ENCODE measurements around the gene LCN6. TPM values are rescaled to one million over a fixed set of nuclear protein-coding genes. Genes with fewer than 3 reads are reported as not detected.

The LCN6 gene
- polyA plus RNA-seq, 1 donor from 2014 or later, result not detected

GRCh38 chr9:136793086-136793946 lies 45.0 kb upstream of the LCN6 start:
- Histone ChIP-seq H3K27me3 (ENCODE audit: insufficient read depth, low read depth, low read length) (no peaks in the 10 kb centered on the region), H3K79me2 (replicated peaks; ENCODE audit: insufficient read depth, low read length) (no peaks in the 10 kb centered on the region), H4K20me1 (ENCODE audit: insufficient read depth) (no peaks in the 10 kb centered on the region), H3K9me3 (ENCODE audit: low read length) (no peaks in the 10 kb centered on the region), H3K9me2 (ENCODE audit: insufficient read depth, low read length) (no peaks in the 10 kb centered on the region), H3K4me3 (ENCODE audit: low read length) (no peak overlapping the region), H2AFZ (ENCODE audit: low read depth, low read length) (no peak overlapping the region), H3F3A (ENCODE audit: insufficient read depth, low read length, poor library complexity, severe bottlenecking) (peaks cover 3% of the 10 kb centered on the region), H3K36me3 (ENCODE audit: insufficient read depth, low read length) (no peaks in the 10 kb centered on the region), H3K9ac (ENCODE audit: low read length) (no peak overlapping the region), H3K27ac (ENCODE audit: low read length) (no peak overlapping the region), H3K4me2 (ENCODE audit: low read length) (no peak overlapping the region)
- TF ChIP-seq POLR2AphosphoS5 (IDR thresholded peaks at IDR 0.05) (no peak), EP300 (conservative IDR thresholded peaks at IDR 0.05; ENCODE audit: poor library complexity, severe bottlenecking) (no peak), EZH2 (IDR thresholded peaks at IDR 0.05; ENCODE audit: borderline replicate concordance, insufficient read depth, low read length, poor library complexity, severe bottlenecking) (no peak), RAD21 (conservative IDR thresholded peaks at IDR 0.05) (no peak), MXI1 (conservative IDR thresholded peaks at IDR 0.05; ENCODE audit: poor library complexity, severe bottlenecking) (no peak), SMC3 (conservative IDR thresholded peaks at IDR 0.05; ENCODE audit: poor library complexity) (no peak), TAF1 (IDR thresholded peaks at IDR 0.05; ENCODE audit: low read depth) (no peak)
- TF ChIP-seq, protein P1, sequence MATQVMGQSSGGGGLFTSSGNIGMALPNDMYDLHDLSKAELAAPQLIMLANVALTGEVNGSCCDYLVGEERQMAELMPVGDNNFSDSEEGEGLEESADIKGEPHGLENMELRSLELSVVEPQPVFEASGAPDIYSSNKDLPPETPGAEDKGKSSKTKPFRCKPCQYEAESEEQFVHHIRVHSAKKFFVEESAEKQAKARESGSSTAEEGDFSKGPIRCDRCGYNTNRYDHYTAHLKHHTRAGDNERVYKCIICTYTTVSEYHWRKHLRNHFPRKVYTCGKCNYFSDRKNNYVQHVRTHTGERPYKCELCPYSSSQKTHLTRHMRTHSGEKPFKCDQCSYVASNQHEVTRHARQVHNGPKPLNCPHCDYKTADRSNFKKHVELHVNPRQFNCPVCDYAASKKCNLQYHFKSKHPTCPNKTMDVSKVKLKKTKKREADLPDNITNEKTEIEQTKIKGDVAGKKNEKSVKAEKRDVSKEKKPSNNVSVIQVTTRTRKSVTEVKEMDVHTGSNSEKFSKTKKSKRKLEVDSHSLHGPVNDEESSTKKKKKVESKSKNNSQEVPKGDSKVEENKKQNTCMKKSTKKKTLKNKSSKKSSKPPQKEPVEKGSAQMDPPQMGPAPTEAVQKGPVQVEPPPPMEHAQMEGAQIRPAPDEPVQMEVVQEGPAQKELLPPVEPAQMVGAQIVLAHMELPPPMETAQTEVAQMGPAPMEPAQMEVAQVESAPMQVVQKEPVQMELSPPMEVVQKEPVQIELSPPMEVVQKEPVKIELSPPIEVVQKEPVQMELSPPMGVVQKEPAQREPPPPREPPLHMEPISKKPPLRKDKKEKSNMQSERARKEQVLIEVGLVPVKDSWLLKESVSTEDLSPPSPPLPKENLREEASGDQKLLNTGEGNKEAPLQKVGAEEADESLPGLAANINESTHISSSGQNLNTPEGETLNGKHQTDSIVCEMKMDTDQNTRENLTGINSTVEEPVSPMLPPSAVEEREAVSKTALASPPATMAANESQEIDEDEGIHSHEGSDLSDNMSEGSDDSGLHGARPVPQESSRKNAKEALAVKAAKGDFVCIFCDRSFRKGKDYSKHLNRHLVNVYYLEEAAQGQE (IDR thresholded peaks at IDR 0.05; ENCODE audit: borderline replicate concordance), result no peak
- TF ChIP-seq, protein P2, sequence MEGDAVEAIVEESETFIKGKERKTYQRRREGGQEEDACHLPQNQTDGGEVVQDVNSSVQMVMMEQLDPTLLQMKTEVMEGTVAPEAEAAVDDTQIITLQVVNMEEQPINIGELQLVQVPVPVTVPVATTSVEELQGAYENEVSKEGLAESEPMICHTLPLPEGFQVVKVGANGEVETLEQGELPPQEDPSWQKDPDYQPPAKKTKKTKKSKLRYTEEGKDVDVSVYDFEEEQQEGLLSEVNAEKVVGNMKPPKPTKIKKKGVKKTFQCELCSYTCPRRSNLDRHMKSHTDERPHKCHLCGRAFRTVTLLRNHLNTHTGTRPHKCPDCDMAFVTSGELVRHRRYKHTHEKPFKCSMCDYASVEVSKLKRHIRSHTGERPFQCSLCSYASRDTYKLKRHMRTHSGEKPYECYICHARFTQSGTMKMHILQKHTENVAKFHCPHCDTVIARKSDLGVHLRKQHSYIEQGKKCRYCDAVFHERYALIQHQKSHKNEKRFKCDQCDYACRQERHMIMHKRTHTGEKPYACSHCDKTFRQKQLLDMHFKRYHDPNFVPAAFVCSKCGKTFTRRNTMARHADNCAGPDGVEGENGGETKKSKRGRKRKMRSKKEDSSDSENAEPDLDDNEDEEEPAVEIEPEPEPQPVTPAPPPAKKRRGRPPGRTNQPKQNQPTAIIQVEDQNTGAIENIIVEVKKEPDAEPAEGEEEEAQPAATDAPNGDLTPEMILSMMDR (IDR thresholded peaks at IDR 0.05; ENCODE audit: poor library complexity, severe bottlenecking), result no peak

- H3K79me2 ChIP-seq (replicated peaks; ENCODE audit: insufficient read depth, low read length), result no peaks in the 10 kb centered on the region
- H3K4me3 ChIP-seq (ENCODE audit: low read length), result peak overlapping the region; percentile 85
Measured at GRCh38 chr9:136792321-136793085, 44.2 kb upstream of the LCN6 start.

More at GRCh38 chr9:136792321-136793085, 44.2 kb upstream of the LCN6 start:
- H3K27me3 ChIP-seq (ENCODE audit: insufficient read depth, low read depth, low read length), result no peaks in the 10 kb centered on the region
- H2AFZ ChIP-seq (ENCODE audit: low read depth, low read length), result no peak overlapping the region
- H3K27ac ChIP-seq (ENCODE audit: low read length), result no peak overlapping the region
- no peak overlapping the region for H3K4me2 ChIP-seq (ENCODE audit: low read length)
- H4K20me1 ChIP-seq (ENCODE audit: insufficient read depth), result no peaks in the 10 kb centered on the region
- no peaks in the 10 kb centered on the region for H3K9me2 ChIP-seq (ENCODE audit: insufficient read depth, low read length)
- peaks cover 3% of the 10 kb centered on the region for H3F3A ChIP-seq (ENCODE audit: insufficient read depth, low read length, poor library complexity, severe bottlenecking)
- H3K9ac ChIP-seq (ENCODE audit: low read length), result no peak overlapping the region
- H3K9me3 ChIP-seq (ENCODE audit: low read length), result no peaks in the 10 kb centered on the region
- TF ChIP-seq TAF1 (IDR thresholded peaks at IDR 0.05; ENCODE audit: low read depth) (no peak), SMC3 (conservative IDR thresholded peaks at IDR 0.05; ENCODE audit: poor library complexity) (no peak), RAD21 (conservative IDR thresholded peaks at IDR 0.05) (no peak), EP300 (conservative IDR thresholded peaks at IDR 0.05; ENCODE audit: poor library complexity, severe bottlenecking) (no peak), MXI1 (conservative IDR thresholded peaks at IDR 0.05; ENCODE audit: poor library complexity, severe bottlenecking) (no peak), POLR2AphosphoS5 (IDR thresholded peaks at IDR 0.05) (no peak), EZH2 (IDR thresholded peaks at IDR 0.05; ENCODE audit: borderline replicate concordance, insufficient read depth, low read length, poor library complexity, severe bottlenecking) (no peak)
- TF ChIP-seq, protein P2 (IDR thresholded peaks at IDR 0.05; ENCODE audit: poor library complexity, severe bottlenecking), result no peak
- TF ChIP-seq, protein P1 (IDR thresholded peaks at IDR 0.05; ENCODE audit: borderline replicate concordance), result no peak
- H3K36me3 ChIP-seq (ENCODE audit: insufficient read depth, low read length), result no peaks in the 10 kb centered on the region
